GM19468 (cell line): ENCODE measurements around the gene GRIK5.

ENCODE experiments used
- ATAC-seq: cut with Tn5 transposase; IDR thresholded peaks from one replicate; pipeline ENCODE4 v1.9.1; 2021; ENCODE audit warnings: mild to moderate bottlenecking, moderate library complexity, moderate number of reproducible peaks; ENCODE audit not compliant: unreplicated experiment; ENCODE audit errors: extremely low read depth

GRIK5 gene

DNA sequence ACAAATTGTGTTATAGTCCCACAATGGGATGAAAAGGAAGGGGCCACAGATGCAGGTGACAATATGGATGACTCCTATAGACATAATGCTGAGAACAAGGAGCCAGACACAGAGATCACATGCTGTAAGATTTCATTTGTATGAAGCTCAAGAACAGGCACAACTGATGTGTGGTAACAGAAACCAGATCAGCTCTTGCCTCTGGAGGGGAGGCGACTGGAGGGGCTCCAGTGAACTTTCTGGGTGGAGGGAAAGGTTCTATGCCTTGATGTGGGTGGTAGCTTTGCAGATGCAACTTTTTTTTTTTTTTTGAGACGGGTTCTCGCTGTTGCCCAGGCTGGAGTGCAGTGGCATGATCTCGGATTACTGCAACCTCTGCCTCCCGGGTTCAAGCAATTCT lies 104.9 kb downstream of the GRIK5 start:
- ATAC-seq, result no peak

DNA sequence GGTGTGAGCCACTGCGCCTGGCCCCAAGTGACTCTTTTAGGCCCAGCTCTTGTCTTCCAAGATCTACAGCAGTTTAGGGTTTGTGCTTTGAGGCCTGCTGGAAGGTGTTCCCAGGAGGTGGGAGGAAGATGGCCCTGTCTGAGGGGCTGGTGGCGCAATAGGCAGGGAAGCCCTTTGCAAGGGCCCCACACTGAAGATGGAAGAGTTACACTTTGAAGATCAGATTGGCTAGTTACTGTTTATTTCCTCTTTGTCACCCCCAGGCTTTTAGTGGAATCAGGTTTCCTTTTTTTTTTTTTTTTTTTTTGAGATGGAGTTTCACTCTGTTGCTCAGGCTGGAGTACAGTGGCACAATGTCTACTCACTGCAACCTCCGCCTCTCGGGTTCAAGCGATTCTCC lies 109.0 kb downstream of the GRIK5 start:
- no peak for ATAC-seq

DNA sequence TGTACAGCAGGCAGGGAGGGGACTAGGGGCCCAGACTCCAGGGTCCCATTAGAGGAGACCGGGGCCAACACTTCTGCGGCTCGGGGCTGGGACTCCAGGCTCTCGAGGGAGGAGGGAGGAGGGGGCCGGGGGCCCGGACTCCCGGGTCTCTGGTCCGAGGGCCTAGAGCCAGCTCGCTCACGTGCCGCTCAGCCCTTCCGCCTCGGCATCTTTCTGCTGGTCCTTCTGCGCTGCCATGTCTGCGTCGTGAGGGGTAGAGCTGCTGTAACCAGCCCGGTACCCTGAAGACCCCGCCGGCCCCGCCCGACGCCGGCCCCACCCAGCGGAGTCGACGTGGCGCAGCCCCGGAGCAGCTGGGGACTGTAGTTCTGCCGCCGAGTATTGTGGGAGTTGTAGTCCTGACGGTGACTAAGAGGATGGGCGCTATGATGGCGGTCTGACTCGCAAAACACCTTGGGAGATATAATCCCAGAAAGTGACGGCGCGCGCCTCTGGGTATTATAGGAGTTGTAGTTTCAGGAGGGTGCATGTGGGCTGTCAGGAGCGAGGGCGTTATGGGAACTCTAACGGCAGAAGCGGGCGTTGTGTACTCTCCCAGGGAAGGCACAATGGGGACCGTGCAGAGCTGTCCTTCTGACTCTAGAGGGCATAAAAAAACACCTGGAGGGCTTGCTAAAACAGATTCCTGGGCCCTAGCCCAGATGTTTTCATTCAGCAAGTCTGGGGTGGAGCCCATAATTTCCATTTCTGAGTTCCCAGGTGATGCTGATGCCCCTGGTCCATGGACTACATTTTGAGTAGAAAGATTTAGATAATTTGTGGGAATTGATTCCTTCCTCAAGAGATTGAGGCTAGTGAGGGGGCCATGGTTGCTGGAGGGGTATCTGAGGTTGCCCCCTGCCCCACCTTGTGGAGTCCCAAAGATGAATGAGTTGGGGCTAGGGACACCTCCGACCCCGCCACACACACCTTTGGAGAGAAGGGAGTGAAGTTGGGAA lies 110.7 kb downstream of the GRIK5 start, which contains the start of gene RABAC1:
Gene RABAC1 (minus strand): TSS at position 266 of the 998 bp plus-strand sequence. CDS start 29 bp downstream, at position 237.
- ATAC-seq, result peak; percentile 60

DNA sequence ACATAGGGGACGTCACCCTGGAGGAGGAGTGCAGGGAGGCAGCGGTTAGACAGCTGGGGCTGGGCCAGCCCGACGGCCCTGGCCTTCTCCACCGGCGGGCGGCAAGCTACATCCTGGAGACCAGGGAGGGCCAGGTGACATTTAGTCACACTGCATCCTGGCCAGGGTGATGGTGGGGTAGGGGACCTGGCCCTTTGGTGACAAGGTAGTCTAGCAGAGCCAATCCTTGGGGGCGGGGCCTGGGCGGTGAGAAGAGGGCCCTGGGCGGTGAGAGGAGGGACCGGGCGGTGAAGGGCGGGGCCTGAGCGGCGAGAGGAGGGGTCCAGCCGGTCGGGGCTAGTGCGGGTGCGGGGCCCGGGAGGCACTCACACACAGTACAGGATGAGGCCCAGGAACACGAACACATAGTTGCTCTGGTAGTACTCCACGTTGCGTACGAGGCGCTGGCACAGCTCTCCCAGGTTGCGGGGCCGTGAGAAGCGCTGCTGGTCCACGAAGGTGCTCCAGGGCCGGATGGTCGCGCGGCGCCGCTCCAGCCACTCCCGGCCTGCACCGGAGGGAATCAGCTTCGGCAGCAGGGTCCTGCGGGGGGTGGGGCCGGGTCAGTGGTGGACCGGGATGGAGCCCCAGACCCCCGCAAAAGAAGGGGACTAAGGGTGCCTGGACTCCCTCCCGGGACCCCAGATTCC lies 111.5 kb downstream of the GRIK5 start:
- ATAC-seq, result no peak

DNA sequence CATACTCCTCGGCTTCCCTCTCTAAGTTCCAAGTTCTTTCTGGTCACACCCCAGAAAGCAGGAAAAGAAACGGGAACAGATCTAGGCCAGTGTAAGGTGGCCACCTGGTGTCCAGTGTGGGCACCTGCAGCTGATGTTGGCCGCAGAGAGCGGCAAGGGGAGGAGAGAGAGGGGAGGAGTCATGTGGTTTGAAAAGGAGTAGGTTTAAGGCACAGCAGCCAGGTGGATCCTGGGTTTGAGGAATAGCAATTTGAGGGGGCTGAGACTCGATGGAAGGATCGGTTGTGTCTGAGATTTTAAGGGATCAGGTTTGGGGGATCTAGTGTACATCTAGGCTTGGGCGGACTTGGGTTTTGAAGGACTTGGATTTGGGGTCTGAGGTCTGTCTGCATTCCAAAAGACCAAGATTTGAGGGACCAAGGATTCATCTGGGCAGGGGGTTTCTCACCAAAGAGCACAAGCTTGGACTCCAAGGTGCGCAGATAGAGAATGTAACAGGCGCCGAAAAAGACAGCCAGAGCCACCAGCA lies 112.1 kb downstream of the GRIK5 start:
- ATAC-seq, result no peak

DNA sequence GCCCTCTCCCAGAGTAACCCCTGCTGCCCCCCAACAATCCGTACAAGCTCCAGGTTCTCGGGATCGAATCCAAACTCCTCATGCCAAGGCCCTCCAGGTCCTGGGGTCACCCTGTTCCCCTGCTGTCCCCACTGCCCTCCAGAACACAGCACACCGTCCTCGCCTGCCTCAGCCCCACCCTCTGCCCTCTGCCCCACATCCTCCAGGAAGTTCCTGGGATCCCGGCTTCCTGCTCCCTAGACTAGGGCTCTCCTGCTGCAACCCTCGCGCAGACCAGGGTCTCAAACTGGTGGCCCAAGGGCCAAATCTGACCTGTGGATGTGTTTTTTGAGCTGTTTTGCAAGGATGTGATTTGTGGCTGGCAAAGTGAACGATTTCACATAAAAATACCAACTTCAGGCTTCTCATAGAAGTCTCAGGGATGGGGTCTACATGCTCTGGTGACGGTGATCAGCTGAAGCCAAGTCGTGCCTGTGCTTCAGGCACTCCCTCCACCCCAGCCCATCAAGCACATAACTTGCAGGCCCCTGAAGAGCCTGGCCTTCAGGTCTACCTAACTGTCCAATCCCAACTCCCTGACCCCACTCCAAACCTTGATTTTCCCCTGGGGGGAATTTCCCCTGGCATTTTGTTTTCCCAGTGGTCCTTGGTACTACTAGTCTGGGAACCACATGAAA lies 112.7 kb downstream of the GRIK5 start:
- ATAC-seq, result no peak

DNA sequence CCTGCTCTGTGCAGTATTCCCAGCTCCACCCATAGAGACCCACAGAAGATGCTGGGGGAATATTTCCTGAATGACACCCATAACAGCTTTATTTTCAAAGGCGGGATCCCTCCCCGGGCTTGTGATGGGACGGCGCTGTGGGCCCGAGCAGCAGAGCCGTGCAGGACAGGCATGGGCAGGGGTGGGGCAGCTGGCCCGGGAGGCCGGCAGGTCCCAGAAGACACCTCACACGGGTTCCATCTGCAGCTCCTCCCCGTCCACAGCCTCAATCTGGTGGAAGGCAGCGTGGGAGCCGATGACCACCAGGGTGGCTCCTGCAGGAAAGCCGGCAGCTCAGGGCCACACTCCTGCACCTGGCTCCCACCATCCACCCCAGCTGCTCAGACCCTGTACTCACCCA lies 113.4 kb downstream of the GRIK5 start:
- ATAC-seq, result no peak

DNA sequence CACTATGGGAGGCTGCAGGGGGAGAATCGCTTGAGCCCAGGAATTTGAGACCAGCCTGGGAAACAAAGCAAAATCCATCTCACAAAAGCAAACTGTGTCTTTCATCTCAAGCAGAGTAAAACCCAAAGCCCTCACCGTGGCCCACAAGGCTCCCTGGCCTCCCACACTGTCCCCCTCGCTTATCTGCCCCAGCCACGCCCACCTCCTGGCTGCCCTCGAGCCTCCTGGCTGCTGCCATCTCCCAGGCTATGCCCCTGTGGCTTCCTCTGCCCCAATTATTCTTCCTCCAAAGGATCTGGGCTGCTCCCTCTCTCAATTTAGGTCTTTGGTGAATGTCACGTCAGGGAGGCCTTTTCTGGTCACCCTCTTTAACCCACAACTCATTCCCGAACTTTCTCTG lies 114.5 kb downstream of the GRIK5 start:
- ATAC-seq, result no peak

DNA sequence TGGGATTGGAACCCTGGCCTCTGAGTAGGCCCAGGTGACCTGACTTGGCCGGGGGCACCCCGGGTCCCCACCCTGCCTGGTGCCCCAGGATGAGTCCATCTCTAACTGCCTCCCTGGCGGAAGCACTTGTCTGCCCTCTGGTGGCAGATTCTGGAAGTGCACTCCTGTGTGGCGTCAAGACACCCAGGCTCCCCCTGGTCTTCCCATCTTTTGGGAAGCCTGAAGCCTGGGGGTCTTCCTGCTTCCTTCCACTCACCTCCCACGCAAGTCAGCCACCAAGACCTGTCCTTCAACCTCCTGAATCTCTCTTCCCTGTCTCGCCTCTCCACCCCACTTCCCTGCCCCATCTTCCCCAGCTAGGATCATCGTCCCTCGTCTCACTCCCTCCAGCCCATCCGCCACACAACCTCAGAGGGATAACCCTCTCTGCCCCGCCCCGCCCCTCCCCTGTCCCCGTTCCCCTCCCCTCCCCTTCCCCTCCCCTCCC lies 118.3 kb downstream of the GRIK5 start:
- no peak for ATAC-seq
